Measurements from ENCODE around the gene NOS1AP.

The NOS1AP gene

GRCh38 chr1:162207862-162208261 lies 138.4 kb downstream of the NOS1AP start:
- Histone ChIP-seq H4K20me1 (ENCODE audit: insufficient read depth, low read length) (no peaks in the 10 kb centered on the region), H3K4me2 (ENCODE audit: low read length) (no peak overlapping the region), H3K9me3 (ENCODE audit: low read length) (no peaks in the 10 kb centered on the region), H3K9me2 (ENCODE audit: low read depth, low read length) (no peaks in the 10 kb centered on the region), H3K4me1 (ENCODE audit: insufficient read depth, low read length, severe bottlenecking) (no peaks in the 10 kb centered on the region), H2AFZ (ENCODE audit: low read length) (no peak overlapping the region), H3K4me3 (ENCODE audit: low read depth, low read length, poor library complexity, severe bottlenecking) (no peak overlapping the region), H3K27me3 (ENCODE audit: insufficient read depth, low read length) (no peaks in the 10 kb centered on the region), H3K27ac (ENCODE audit: low read depth, low read length, poor library complexity, severe bottlenecking) (no peak overlapping the region), H3K36me3 (ENCODE audit: insufficient read depth, low read length) (no peaks in the 10 kb centered on the region), H3F3A (ENCODE audit: insufficient read depth, low read length) (no peaks in the 10 kb centered on the region), H3K79me2 (ENCODE audit: insufficient read depth, low read length) (no peaks in the 10 kb centered on the region), H3K9ac (ENCODE audit: low read length) (no peak overlapping the region)
- TF ChIP-seq EZH2 (IDR thresholded peaks at IDR 0.05; ENCODE audit: borderline replicate concordance, low read length) = no peak
- TF ChIP-seq CTCF (IDR thresholded peaks at IDR 0.05; ENCODE audit: low read length) = no peak

GRCh38 chr1:162210196-162210595 lies 140.7 kb downstream of the NOS1AP start:
- Histone ChIP-seq H2AFZ (ENCODE audit: low read length) (no peak overlapping the region), H3K4me2 (ENCODE audit: low read length) (no peak overlapping the region), H3K9ac (ENCODE audit: low read length) (no peak overlapping the region), H3K9me3 (ENCODE audit: low read length) (no peaks in the 10 kb centered on the region), H3K4me3 (ENCODE audit: low read depth, low read length, poor library complexity, severe bottlenecking) (no peak overlapping the region), H3K27me3 (ENCODE audit: insufficient read depth, low read length) (no peaks in the 10 kb centered on the region), H3K36me3 (ENCODE audit: insufficient read depth, low read length) (no peaks in the 10 kb centered on the region), H3K9me2 (ENCODE audit: low read depth, low read length) (no peaks in the 10 kb centered on the region), H4K20me1 (ENCODE audit: insufficient read depth, low read length) (no peaks in the 10 kb centered on the region), H3K79me2 (ENCODE audit: insufficient read depth, low read length) (no peaks in the 10 kb centered on the region), H3K27ac (ENCODE audit: low read depth, low read length, poor library complexity, severe bottlenecking) (no peak overlapping the region), H3K4me1 (ENCODE audit: insufficient read depth, low read length, severe bottlenecking) (no peaks in the 10 kb centered on the region), H3F3A (ENCODE audit: insufficient read depth, low read length) (no peaks in the 10 kb centered on the region)
- TF ChIP-seq CTCF (IDR thresholded peaks at IDR 0.05; ENCODE audit: low read length) = no peak
- no peak for TF ChIP-seq EZH2 (IDR thresholded peaks at IDR 0.05; ENCODE audit: borderline replicate concordance, low read length)

GRCh38 chr1:162212713-162213112 lies 143.2 kb downstream of the NOS1AP start:
- Histone ChIP-seq H3K4me1 (ENCODE audit: insufficient read depth, low read length, severe bottlenecking) (no peaks in the 10 kb centered on the region), H3K4me2 (ENCODE audit: low read length) (no peak overlapping the region), H3K27me3 (ENCODE audit: insufficient read depth, low read length) (no peaks in the 10 kb centered on the region), H4K20me1 (ENCODE audit: insufficient read depth, low read length) (no peaks in the 10 kb centered on the region), H3K9me3 (ENCODE audit: low read length) (no peaks in the 10 kb centered on the region), H3K4me3 (ENCODE audit: low read depth, low read length, poor library complexity, severe bottlenecking) (no peak overlapping the region), H2AFZ (ENCODE audit: low read length) (no peak overlapping the region), H3K27ac (ENCODE audit: low read depth, low read length, poor library complexity, severe bottlenecking) (no peak overlapping the region), H3K79me2 (ENCODE audit: insufficient read depth, low read length) (no peaks in the 10 kb centered on the region), H3K9me2 (ENCODE audit: low read depth, low read length) (no peaks in the 10 kb centered on the region), H3F3A (ENCODE audit: insufficient read depth, low read length) (no peaks in the 10 kb centered on the region), H3K36me3 (ENCODE audit: insufficient read depth, low read length) (no peaks in the 10 kb centered on the region), H3K9ac (ENCODE audit: low read length) (no peak overlapping the region)
- TF ChIP-seq EZH2 (IDR thresholded peaks at IDR 0.05; ENCODE audit: borderline replicate concordance, low read length) (no peak), CTCF (IDR thresholded peaks at IDR 0.05; ENCODE audit: low read length) (no peak)

All from OCI-LY1 (cell line).